ENCODE data around the gene SLC6A16. TPM values are rescaled to one million over a fixed set of nuclear protein-coding genes. Genes with fewer than 3 reads are reported as not detected.
"Not testable (repeated sequence)": the region's sequence is repeated elsewhere in the genome, so short reads cannot be mapped to it uniquely, and the experiment has no call there.

SLC6A16 gene
- polyA plus RNA-seq (ENCODE audit: insufficient read length in 3 of 3) = 1 to 10 TPM; 2.3 to 5.7 (median 4.6) TPM
- long read RNA-seq, donor 1, partial matches to known transcripts = 18 of 26 reads
- long read RNA-seq, donor 1, other reads (novel, unspliced or antisense) = 8 of 26 reads
- long read RNA-seq, donor 2 = 0 reads
- long read RNA-seq, donor 3 = 0 reads
- long read RNA-seq, donor 4 = 0 reads
- long read RNA-seq, donor 5 = 0 reads
- long read RNA-seq, donor 6 = 0 reads
- long read RNA-seq, donor 7 = 0 reads
- long read RNA-seq, donor 8 = 0 reads
- long read RNA-seq, donor 9 = 0 reads
- long read RNA-seq, donor 10, partial matches to known transcripts = 5 of 5 reads
- long read RNA-seq, donor 10, other reads (novel, unspliced or antisense) = 0 of 5 reads
- long read RNA-seq, donor 11 = 0 reads
- long read RNA-seq, donor 12 = 0 reads
- long read RNA-seq, donor 13 = 0 reads
- long read RNA-seq, donor 14 = 0 reads
- long read RNA-seq, donor 15 = 0 reads
- long read RNA-seq, donor 16 = 0 reads

DNA sequence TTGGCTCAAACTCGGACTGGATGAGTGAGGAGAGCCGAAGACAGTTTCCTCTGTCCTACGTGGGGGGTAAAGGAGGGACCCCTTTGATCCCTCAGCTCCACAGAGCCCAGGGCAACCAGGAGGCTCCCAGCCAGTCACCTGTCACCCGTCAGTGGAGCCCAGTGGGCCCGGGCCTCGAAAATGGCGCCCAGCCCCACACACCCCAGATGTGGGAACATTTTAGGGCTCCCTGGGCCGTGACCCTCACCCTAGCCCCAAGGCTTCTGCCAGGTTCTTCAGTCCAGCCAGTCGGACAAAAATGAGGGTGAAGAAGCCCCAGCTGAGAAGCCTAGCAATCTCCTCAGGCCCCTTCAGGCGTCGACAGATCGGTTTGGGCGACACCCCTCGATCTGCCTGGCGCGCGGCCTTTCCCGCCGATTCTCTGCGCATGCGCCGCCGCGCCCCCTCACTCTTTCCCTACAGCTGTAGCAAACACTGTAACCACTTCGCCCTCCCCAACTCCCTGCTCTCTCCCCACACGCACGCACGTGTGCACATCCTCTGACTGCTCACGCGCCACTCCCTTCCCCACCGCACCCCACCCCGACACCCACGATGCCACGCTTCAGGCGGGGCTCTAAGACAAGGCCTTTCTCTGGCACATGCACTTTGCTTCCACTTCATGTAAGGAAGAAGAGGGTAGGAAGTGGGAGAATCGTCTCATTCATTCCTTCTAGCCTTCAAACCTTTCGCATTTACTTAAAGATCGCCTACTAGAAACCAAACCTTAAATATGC, at the start of gene SLC6A16:
Gene SLC6A16 (minus strand): TSS at position 391 of the 776 bp plus-strand sequence. CDS start 13,844 bp downstream, outside the sequence.
- no peak for DNase-seq

DNA sequence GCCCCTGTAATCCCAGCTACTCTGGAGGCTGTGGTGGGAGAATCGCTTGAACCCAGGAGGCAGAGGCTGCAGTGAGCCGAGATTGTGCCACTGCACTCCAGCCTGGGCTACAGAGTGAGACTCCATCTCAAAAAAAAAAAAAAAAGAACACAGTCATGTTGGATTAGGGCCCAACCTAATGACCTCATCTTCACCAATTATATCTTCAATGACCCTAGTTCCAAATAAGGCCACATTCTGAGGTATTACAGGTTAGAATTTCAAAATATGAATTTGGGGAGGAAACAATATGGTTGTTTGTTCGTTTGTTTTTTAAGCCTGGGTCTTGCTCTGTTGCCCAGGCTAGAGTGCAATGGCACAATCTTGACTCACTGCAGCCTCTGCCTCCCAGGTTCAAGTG, 48.2 kb upstream of the SLC6A16 start:
- DNase-seq = not testable (repeated sequence)

DNA sequence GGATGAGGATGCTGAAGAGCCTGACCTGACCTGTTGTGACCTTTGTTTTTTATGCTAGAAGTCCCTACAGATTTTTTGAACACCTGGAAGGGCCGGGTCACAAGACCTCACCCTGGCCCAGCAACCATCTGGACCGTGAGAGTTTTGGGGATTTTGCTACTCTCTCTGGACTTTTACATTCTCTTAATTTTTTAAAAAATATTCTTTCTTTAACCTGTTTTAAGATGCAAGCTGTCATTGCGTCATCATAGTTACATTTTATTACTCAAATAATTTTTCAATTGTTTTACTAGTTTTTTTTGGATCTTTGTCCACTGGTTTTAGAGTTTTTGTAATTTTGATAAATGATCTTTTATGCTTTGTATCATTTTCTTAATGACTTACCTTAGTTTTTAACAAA, 46.2 kb upstream of the SLC6A16 start:
- DNase-seq = no peak

DNA sequence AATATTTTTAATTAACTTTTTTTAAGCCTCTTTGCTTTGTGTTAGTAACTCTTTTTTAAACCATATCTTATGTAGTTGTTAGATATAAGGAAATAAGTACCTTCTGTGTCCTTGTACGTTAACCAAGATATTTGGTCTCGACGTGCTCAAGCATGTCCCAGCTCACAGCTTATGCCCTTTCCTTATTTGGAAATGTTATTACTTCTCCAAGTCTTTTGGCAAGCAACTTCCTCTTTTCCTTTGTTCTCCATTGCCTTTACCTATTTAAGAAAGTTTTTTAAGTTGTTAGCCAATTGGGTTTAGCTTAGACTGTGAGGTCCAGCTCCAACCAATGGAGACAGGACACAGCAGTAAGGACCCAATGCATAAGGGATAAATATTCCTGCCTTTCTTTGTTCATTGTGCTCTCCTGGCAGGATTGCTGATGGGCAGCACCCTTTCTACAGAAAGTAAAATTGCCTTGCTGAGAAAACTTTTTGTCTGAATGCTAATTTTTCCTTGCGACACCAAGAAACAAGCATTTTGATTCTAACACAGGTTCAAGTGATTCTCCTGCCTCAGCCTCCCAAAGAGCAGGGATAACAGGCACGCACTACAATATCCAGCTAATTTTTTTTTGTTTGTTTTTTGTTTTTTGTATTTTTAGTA, 43.8 kb upstream of the SLC6A16 start:
- DNase-seq = no peak

DNA sequence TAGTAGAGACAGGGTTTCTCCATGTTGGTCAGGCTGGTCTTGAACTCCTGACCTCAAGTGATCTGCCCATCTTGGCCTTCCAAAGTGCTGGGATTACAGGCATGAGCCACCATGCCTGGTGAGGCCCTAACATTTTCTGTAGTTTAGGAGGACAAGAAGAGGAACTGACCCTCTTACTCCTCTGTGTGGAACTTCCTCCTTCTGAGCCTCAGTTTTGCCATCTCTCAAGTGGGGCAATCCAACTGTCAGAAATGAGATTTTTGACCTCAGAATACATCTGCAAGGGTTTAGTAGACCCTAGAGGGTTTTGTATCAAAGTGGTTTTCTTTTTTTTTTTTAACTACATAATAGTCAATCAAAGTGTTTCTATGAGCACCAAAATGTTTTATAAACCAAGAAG, 41.1 kb upstream of the SLC6A16 start:
- no peak for DNase-seq

DNA sequence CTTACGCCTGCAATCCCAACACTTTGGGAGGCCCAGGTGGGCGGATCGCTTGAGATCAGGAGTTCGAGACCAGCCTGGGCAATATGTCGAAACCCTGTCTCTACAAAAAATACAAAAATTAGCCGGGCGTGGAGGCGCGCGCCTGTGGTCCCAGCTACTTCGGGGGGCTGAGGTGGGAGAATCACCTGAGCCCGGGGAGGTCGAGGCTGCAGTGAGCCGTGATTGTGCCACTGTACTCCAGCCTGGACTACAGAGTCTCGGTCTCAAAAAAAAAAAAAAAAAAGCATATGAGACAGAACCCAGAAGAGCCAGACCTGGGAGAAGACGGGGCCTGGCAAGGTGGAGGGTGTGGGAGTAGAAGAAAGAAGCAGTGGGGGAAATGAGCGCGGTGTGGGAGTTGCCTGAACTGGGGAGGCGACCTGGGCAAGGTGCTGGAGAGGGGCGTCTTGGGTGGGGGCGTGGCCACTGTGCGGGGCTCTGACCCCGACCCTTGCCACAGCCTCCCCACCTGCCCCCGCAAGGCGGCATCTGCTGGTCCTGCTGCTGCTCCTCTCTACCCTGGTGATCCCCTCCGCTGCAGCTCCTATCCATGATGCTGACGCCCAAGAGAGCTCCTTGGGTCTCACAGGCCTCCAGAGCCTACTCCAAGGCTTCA, 39.2 kb upstream of the SLC6A16 start:
- no peak for DNase-seq

DNA sequence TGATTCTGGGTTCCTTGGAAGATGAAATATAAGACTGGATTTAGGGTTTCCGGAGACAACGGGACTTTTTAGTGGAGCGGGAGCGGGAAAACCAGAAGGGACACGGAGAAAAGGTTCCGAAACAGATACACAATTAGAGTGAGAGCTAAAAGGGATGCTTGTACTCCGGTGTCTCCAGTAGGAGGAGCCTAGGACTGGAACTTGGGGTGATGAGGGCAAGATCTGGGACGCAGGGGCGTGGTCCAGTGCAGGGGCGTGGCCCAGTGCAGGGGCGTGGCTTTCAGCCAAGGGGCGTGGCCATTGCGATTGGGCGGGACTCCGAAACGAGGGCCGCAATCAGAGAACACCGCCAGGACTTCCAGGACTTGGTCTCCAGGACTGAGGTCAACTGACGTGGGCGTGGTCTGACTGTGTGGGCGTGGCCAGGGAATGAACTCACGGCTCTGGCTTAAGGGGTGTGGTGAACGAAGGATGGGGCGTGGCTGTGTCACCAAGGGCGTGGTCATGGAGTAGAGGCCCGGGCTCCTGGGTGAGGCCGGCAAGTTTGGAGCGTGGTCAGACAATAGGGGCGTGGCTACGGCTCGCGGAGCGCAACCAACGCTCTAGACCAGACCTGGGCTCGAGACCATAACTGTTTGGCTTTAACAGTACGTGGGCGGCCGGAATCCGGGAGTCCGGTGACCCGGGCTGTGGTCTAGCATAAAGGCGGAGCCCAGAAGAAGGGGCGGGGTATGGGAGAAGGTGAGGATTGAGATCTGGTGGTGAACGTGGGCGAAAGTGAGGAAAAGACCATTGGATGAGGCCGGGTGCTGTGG, 38.5 kb upstream of the SLC6A16 start, which contains the start of gene DKKL1:
Gene DKKL1 (plus strand): TSS at position 610 of the 815 bp plus-strand sequence. CDS start 122 bp downstream, at position 732.
- DNase-seq = peak; percentile 97

DNA sequence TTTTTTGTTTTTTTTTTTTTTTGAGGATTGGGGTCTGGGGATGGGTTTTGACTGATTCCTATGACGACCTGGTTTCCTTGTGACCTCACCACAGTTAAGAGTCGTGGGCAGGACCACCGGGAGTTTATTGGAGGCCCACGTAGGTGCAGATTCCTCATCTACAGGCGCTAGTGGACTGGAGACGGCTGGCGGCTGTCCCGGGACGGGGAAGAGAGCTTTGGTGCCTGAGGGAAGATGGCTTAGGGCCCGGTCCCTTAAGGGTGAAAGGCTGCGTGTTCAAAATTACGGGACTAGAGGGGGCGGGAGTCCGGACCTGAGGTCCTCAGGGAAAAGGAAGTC, 37.9 kb upstream of the SLC6A16 start:
- DNase-seq = peak; percentile 52

DNA sequence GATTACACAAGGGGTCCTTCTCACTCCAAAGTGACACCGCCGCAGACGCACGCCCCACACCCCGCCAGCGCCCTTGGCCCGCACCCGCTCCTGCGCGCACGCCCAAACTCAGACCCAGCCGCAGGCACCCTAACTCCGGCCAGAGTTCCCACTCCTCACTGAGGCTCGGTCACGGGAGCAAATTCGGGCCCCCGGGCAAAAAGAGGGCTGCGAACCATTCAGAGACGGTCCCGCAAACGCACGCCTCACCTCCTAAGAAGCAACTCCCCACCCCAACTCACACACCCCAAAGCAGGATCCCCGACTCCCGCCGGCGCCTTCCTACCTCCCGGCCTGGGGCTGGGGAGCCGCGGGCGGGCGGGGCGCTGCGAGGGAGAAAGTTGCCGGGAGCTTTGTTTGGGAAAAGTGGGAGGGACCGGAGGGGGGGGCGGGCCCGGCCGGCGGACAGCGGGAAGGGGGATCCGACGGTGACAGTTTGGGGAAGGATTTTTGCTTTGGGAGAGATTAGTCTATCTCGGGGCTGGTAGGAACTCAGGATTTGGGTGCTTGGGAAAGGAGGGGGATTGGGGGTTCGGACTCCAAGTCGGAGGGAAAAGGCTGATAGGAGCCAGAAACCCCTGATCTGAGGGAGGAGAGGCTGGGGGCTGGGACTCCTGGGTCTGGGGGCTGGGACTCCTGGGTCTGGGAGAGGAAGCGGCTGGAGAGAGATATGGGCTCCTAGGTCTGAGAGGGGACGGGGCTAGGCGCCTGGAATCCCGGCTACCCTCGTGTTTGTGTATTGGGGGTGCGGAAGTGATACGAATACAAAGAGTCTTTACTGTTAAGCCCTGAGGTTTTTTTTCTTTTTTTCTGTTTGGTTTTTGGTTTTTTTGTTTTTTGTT, 37.3 kb upstream of the SLC6A16 start, which contains the start of gene TEAD2:
Gene TEAD2 (minus strand): TSS at position 369 of the 881 bp plus-strand sequence. CDS start 2,341 bp downstream, outside the sequence.
- DNase-seq = peak; percentile 78

DNA sequence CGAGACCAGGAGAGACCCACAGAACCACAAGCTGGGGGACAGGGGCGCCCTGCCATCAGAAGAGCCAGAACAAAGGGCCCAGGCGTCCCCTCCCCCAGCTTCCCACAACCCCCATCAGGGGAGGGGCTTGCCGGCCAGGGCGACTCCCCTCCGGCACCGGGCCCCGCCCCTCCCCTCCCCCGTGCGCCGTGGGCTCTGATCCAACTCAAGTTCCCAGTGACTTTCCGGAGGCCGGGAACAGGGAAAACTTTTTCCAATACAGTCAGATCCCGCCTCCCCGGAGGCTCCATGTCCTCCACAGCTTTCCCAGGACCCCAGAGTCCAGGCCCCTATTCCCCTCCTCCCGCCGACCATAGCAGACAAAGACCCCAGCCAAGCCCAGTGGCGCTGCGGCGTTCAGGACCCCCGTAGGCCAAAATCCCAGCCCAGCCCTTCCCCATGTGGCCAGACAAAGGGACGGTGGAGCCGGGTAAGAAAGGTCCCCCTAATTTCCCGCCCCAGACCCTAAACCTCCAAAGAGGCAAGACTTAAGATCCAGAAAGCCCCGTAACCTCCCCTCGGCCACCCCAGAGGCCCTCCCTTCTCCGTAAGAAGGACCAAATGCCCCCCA, 36.6 kb upstream of the SLC6A16 start:
- peak; percentile 94 for DNase-seq

DNA sequence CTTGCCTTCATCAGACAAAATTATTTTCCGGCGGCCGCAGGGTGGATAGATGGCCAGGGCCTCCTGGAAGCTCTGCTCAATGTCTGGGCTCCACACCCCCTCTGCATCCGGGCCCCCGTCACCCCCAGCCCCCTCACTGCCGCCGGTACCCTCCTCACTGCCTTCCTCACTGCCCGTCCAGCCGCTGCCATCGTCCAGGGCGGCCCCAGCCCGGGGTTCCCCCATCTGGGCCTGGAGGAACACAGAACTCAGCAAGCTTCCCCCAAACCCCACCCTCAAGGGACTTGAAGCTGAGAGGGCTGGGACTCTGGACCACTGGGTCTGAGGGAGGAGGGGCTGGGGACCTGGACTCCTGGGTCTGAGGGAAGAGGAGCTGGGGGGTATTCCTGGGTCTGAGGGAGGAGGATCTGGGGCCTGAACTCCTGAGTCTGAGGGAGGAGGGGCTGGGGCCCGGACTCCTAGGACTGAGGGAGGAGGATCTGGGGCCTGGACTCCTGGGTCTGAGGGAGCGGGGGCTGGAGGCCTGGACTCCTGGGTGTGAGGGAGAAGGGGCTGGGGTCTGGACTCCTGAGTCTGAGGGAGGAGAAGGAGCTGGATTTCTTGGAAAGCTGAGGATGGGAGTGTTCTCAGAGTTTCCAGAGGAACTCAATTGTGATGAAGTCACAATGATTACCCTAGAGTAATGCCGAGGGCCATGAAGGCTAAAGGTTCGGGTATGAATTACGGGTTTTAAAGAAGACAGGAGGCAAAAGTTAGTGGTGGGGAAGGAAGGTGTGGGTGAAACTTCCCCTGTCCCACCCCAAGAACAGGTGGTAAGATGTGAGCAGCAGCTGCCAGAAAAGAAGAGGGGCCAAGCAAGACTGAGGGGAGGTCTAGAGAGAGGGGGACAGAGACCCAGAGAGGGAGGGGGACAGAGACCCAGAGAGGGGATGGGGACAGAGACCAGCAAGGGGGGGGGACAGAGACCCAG, 35.1 kb upstream of the SLC6A16 start:
- no peak for DNase-seq

DNA sequence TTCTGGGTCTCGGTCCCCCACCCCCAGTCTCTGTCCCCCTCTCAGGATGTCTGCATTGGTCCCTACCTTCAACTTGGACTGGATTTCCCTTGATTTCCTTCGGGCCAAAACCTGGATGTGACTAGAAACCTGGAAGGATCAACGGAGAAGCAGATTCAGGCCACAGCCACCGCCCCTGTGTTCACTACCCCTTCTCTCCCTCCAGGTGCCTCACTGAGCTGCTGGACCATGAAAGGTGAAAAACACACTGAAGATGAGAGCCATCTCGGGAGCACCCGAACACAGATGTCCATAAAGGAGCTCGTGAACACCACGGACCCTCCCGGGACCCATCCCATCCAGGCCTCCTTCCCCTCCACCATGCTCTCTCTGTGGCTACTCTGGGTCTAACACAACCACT, 32.2 kb upstream of the SLC6A16 start:
- no peak for DNase-seq

DNA sequence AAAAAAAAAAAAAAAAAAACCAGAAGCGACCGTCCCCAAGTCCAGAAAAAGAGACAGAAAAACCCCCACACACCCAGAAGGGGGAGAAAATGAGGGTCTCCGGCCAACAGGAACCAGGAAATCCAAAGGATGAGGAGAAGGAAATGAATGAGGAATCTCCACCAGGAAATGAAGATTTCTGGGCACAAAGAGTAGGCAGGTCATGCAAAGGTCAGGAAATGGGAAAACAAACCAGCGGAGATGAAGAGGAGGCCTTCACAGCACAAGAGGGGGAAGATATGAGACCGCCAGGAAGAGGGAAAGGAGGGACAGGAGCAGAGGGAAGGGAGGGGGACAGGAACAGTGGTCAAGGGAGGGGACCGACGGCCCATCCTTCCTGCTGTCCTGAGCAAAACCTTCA, 31.4 kb upstream of the SLC6A16 start:
- no peak for DNase-seq

DNA sequence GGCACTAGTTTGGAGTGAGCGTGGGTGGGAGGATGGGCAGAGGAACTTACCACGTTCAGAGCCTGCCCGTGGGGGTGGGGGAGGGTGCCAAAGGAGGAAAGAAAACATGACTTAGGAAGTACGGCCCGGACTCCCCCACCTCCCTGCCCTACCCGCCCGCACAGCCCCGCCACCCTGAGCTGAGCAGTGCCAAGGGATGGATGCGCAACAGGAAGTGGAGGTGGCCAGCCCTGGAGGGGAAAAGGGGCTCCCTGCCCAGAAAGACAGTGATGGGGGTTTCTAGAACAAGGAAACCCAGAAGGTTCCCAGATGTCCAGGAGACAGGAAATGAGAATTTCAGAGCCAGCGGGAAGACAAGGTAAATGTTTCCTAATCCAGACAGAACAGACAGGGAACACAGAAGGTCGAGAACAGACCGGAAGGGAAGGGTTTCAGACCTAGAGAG, 30.9 kb upstream of the SLC6A16 start:
- DNase-seq = no peak

DNA sequence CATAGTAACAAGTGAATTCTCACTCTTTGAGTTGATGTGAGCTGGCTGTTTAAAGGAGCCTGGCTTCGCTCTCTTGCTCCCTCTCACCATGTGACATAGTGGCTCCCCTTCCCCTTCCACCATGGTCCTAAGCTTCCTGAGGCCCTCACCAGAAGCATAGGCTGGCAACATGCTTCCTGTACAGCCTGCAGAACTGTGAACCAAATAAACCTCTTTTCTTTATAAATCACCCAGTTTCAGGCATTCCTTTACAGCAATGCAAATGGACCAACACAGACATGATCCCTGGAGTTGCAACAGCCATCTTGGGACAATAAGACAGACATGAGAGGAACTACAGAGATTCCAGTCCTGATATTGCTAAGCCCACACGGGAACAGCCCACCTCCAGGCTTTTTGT, 24.6 kb upstream of the SLC6A16 start:
- no peak for DNase-seq

DNA sequence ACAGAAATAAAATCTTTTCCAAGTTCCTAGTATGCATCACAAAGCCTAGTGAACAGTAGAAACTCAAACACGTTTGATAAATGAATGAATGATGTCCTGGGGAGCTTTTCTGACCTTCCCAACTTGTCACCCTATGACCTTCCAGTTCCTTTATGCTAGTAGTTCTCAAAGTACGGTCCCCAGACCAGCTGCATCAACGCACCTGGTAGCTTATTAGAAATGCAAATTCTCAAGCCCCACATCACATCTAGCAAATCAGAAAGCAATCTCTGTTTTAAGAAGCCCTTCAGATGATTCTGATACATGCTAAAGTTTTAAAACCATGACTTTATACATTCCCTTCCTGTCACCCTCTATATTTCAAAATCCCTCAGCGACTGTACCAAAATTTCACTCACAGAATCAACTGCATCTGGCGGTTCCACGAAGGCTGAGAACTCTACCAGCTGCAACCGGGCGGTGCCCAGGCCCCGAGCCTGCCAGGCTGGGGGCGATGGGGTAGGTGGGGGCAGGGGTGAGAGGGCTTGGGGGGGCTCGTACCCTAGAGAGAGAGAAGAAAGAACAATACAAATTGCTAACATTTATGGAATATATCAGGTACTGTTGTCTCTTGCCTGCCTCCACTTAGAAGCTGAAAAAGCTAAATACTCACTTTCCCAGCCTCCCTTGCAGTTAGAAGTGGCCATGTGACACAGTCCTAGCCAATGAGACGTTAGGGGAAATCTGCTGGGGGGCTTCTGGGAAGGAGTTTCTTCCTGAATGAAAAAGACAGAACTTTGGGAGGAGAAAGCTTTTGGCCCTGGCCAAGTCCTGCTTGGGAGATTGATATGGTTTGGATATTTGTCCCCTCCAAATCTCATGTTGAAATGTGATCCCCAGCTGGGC, 23.6 kb upstream of the SLC6A16 start:
- DNase-seq = no peak

DNA sequence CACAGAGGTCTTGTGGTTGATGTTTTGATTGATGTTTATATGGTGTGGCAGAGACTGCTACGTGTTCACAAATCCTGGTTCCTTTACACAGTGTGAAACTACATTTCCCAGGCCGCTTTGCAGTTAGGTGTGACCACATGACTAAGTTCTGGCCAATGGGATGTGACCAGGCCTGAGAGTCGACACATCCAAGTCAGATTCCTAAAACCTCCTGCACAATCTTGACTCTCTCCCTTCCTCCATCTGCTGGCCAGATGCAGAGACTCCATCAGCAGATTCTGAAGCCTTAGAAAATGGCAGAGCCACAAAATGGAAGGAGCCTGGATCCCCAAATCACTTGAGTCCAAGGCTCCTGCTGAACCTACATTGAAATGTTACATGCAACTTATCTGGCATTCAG, 22.8 kb upstream of the SLC6A16 start:
- no peak for DNase-seq
